NCI-H2227 treated with DMSO at 0.1 percent for 48 hours (cell line): ENCODE data around the gene CRLF3.
"Not testable (repeated sequence)": the region's sequence is repeated elsewhere in the genome, so short reads cannot be mapped to it uniquely, and the experiment has no call there.

ENCODE experiments used
- DNase-seq: peaks from one replicate; lab custom pipeline; 2025; lab: John Stamatoyannopoulos, UW

CRLF3 gene

GRCh38 chr17:30736371-30736770 lies 88.1 kb downstream of the CRLF3 start:
- not testable (repeated sequence) for DNase-seq

GRCh38 chr17:30735644-30736043 lies 88.8 kb downstream of the CRLF3 start:
- DNase-seq, result not testable (repeated sequence)

GRCh38 chr17:30735206-30735605 lies 89.3 kb downstream of the CRLF3 start:
- not testable (repeated sequence) for DNase-seq

GRCh38 chr17:30734153-30734552 lies 90.3 kb downstream of the CRLF3 start:
- DNase-seq, result not testable (repeated sequence)
